ENCODE results near the gene ITIH3. TPM values are rescaled to one million over a fixed set of nuclear protein-coding genes. Genes with fewer than 3 reads are reported as not detected.

Gene ITIH3
- polyA plus RNA-seq, 1 donor from 2014 or later: not detected

GRCh38 chr3:52820736-52821135 lies 26.1 kb downstream of the ITIH3 start:
- no peak overlapping the region for H3K4me3 ChIP-seq (ENCODE audit: low read length)
- H3K27ac ChIP-seq (ENCODE audit: low read length): no peak overlapping the region
- no peak overlapping the region for H2AFZ ChIP-seq (ENCODE audit: low read depth, low read length)
- H3K79me2 ChIP-seq (replicated peaks; ENCODE audit: insufficient read depth, low read length): no peaks in the 10 kb centered on the region
- H3K9ac ChIP-seq (ENCODE audit: low read length): no peak overlapping the region
- H3K9me3 ChIP-seq (ENCODE audit: low read length): no peaks in the 10 kb centered on the region
- no peaks in the 10 kb centered on the region for H3K27me3 ChIP-seq (ENCODE audit: insufficient read depth, low read depth, low read length)
- H3K9me2 ChIP-seq (ENCODE audit: insufficient read depth, low read length): no peaks in the 10 kb centered on the region
- no peaks in the 10 kb centered on the region for H3F3A ChIP-seq (ENCODE audit: insufficient read depth, low read length, poor library complexity, severe bottlenecking)
- no peaks in the 10 kb centered on the region for H3K36me3 ChIP-seq (ENCODE audit: insufficient read depth, low read length)
- TF ChIP-seq, protein P1, sequence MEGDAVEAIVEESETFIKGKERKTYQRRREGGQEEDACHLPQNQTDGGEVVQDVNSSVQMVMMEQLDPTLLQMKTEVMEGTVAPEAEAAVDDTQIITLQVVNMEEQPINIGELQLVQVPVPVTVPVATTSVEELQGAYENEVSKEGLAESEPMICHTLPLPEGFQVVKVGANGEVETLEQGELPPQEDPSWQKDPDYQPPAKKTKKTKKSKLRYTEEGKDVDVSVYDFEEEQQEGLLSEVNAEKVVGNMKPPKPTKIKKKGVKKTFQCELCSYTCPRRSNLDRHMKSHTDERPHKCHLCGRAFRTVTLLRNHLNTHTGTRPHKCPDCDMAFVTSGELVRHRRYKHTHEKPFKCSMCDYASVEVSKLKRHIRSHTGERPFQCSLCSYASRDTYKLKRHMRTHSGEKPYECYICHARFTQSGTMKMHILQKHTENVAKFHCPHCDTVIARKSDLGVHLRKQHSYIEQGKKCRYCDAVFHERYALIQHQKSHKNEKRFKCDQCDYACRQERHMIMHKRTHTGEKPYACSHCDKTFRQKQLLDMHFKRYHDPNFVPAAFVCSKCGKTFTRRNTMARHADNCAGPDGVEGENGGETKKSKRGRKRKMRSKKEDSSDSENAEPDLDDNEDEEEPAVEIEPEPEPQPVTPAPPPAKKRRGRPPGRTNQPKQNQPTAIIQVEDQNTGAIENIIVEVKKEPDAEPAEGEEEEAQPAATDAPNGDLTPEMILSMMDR (IDR thresholded peaks at IDR 0.05; ENCODE audit: poor library complexity, severe bottlenecking): peak; percentile 25
- TF ChIP-seq EP300 (conservative IDR thresholded peaks at IDR 0.05; ENCODE audit: poor library complexity, severe bottlenecking): no peak
- H4K20me1 ChIP-seq (ENCODE audit: insufficient read depth): no peaks in the 10 kb centered on the region
- no peak overlapping the region for H3K4me2 ChIP-seq (ENCODE audit: low read length)

- H3K4me2 ChIP-seq (ENCODE audit: low read length): no peak overlapping the region
- no peaks in the 10 kb centered on the region for H4K20me1 ChIP-seq (ENCODE audit: insufficient read depth)
- H3K9me3 ChIP-seq (ENCODE audit: low read length): no peaks in the 10 kb centered on the region
- no peaks in the 10 kb centered on the region for H3K36me3 ChIP-seq (ENCODE audit: insufficient read depth, low read length)
- no peak overlapping the region for H3K4me3 ChIP-seq (ENCODE audit: low read length)
- H2AFZ ChIP-seq (ENCODE audit: low read depth, low read length): no peak overlapping the region
- no peaks in the 10 kb centered on the region for H3K79me2 ChIP-seq (replicated peaks; ENCODE audit: insufficient read depth, low read length)
- no peak overlapping the region for H3K27ac ChIP-seq (ENCODE audit: low read length)
- H3K9me2 ChIP-seq (ENCODE audit: insufficient read depth, low read length): no peaks in the 10 kb centered on the region
- no peaks in the 10 kb centered on the region for H3F3A ChIP-seq (ENCODE audit: insufficient read depth, low read length, poor library complexity, severe bottlenecking)
- H3K27me3 ChIP-seq (ENCODE audit: insufficient read depth, low read depth, low read length): no peaks in the 10 kb centered on the region
- H3K9ac ChIP-seq (ENCODE audit: low read length): no peak overlapping the region
- TF ChIP-seq TAF1 (IDR thresholded peaks at IDR 0.05; ENCODE audit: low read depth): no peak
- TF ChIP-seq, protein P1 (IDR thresholded peaks at IDR 0.05; ENCODE audit: poor library complexity, severe bottlenecking): no peak
- TF ChIP-seq EZH2 (IDR thresholded peaks at IDR 0.05; ENCODE audit: borderline replicate concordance, insufficient read depth, low read length, poor library complexity, severe bottlenecking): no peak
- TF ChIP-seq MXI1 (conservative IDR thresholded peaks at IDR 0.05; ENCODE audit: poor library complexity, severe bottlenecking): no peak
- TF ChIP-seq, protein P2, sequence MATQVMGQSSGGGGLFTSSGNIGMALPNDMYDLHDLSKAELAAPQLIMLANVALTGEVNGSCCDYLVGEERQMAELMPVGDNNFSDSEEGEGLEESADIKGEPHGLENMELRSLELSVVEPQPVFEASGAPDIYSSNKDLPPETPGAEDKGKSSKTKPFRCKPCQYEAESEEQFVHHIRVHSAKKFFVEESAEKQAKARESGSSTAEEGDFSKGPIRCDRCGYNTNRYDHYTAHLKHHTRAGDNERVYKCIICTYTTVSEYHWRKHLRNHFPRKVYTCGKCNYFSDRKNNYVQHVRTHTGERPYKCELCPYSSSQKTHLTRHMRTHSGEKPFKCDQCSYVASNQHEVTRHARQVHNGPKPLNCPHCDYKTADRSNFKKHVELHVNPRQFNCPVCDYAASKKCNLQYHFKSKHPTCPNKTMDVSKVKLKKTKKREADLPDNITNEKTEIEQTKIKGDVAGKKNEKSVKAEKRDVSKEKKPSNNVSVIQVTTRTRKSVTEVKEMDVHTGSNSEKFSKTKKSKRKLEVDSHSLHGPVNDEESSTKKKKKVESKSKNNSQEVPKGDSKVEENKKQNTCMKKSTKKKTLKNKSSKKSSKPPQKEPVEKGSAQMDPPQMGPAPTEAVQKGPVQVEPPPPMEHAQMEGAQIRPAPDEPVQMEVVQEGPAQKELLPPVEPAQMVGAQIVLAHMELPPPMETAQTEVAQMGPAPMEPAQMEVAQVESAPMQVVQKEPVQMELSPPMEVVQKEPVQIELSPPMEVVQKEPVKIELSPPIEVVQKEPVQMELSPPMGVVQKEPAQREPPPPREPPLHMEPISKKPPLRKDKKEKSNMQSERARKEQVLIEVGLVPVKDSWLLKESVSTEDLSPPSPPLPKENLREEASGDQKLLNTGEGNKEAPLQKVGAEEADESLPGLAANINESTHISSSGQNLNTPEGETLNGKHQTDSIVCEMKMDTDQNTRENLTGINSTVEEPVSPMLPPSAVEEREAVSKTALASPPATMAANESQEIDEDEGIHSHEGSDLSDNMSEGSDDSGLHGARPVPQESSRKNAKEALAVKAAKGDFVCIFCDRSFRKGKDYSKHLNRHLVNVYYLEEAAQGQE (IDR thresholded peaks at IDR 0.05; ENCODE audit: borderline replicate concordance): no peak
- TF ChIP-seq EP300 (conservative IDR thresholded peaks at IDR 0.05; ENCODE audit: poor library complexity, severe bottlenecking): no peak
- no peak for TF ChIP-seq POLR2AphosphoS5 (IDR thresholded peaks at IDR 0.05)
- no peak for TF ChIP-seq RAD21 (conservative IDR thresholded peaks at IDR 0.05)
- no peak for TF ChIP-seq SMC3 (conservative IDR thresholded peaks at IDR 0.05; ENCODE audit: poor library complexity)
Observed at GRCh38 chr3:52822363-52822762, 27.8 kb downstream of the ITIH3 start.

Measured in neural cell (in vitro differentiated cells).